ENCODE measurements around the gene GNB5.
A peak's percentile ranks its signal among the peaks of the same experiment; 100 is the strongest.
"Not testable (repeated sequence)": the region's sequence is repeated elsewhere in the genome, so short reads cannot be mapped to it uniquely, and the experiment has no call there.

The GNB5 gene

DNA sequence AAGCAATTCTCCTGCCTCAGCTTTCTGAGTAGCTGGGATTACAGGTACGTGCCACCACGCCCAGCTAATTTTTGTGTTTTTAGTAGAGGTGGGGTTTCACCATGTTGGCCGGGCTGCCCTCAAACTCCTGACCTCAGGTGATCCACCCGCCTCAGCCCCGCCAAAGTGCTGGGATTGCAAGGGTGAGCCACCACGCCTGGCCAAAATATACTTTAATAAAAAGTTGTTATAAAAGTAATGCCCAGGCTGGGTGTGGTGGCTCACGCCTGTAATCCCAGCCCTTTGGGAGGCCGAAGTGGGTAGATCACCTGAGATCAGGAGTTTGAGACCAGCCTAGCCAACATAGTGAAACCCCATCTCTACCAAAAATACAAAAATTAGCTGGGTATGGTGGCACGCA is 94.7 kb downstream of the GNB5 start:
- H2AFZ ChIP-seq (ENCODE audit: low read depth, low read length); DNase-seq: not testable (repeated sequence)

GRCh38 chr15:52095597-52096262 is 95.5 kb downstream of the GNB5 start:
- WGBS, result 47% methylated on average over 3 of the region's 4 CpGs
- no peak overlapping the region for H3K4me2 ChIP-seq (ENCODE audit: low read length, poor library complexity, severe bottlenecking)

More for the DNA sequence above, 94.7 kb downstream of the GNB5 start:
- H2BK5ac ChIP-seq (ENCODE audit: low read depth, low read length, poor library complexity, severe bottlenecking); H4K8ac ChIP-seq (ENCODE audit: low read length); H3K4ac ChIP-seq (ENCODE audit: low read depth in 1 of 2, low read length in 2 of 2); H3K36me3 ChIP-seq (ENCODE audit: control insufficient read depth in 1 of 2, insufficient read depth in 2 of 2, low read depth in 1 of 2, low read length in 2 of 2); H2BK120ac ChIP-seq (ENCODE audit: low read depth, low read length); H3K18ac ChIP-seq (ENCODE audit: low read depth in 1 of 2, low read length in 2 of 2); H3K9me3 ChIP-seq (ENCODE audit: control insufficient read depth, low read length); H3K14ac ChIP-seq (ENCODE audit: low read length in 2 of 2); H3K27ac ChIP-seq (ENCODE audit: low read length, poor library complexity, severe bottlenecking); H3K79me1 ChIP-seq (replicated peaks; ENCODE audit: low read length, poor library complexity, severe bottlenecking); H2BK12ac ChIP-seq (ENCODE audit: low read length in 2 of 2); H3K4me3 ChIP-seq (ENCODE audit: insufficient read depth in 1 of 2, low read depth in 1 of 2, low read length in 2 of 2); H2BK15ac ChIP-seq (ENCODE audit: low read depth, poor library complexity, severe bottlenecking); H3K4me2 ChIP-seq (ENCODE audit: low read length, poor library complexity, severe bottlenecking); H2AK5ac ChIP-seq (ENCODE audit: low read length, severe bottlenecking); H3K23ac ChIP-seq (ENCODE audit: low read length in 2 of 2); H3K27me3 ChIP-seq (ENCODE audit: control insufficient read depth in 1 of 2, insufficient read depth in 1 of 2, low read length in 2 of 2); H3K9ac ChIP-seq (ENCODE audit: low read length); H4K91ac ChIP-seq (ENCODE audit: low read length): not testable (repeated sequence)
- WGBS, result over 99% methylated on average over 8 of the region's 9 CpGs
- peaks cover 26% of the 10 kb centered on the region for H3K4me1 ChIP-seq (ENCODE audit: control insufficient read depth, insufficient read depth, low read depth, low read length)

GRCh38 chr15:52094811-52095584 is 96.2 kb downstream of the GNB5 start:
- no peak overlapping the region for H2BK5ac ChIP-seq (ENCODE audit: low read depth, low read length, poor library complexity, severe bottlenecking)
- H3K4me3 ChIP-seq (ENCODE audit: insufficient read depth in 1 of 2, low read depth in 1 of 2, low read length in 2 of 2), result peak overlapping the region in 1 of 2 experiments; percentile 13
- H3K14ac ChIP-seq (ENCODE audit: low read length in 2 of 2), result peak overlapping the region in 1 of 2 experiments; percentile 79
- H3K23ac ChIP-seq (ENCODE audit: low read length in 2 of 2), result no peak overlapping the region
- H3K18ac ChIP-seq (ENCODE audit: low read depth in 1 of 2, low read length in 2 of 2), result peak overlapping the region; percentile 23 to 44
- peak overlapping the region; percentile 9 for H3K27ac ChIP-seq (ENCODE audit: low read length, poor library complexity, severe bottlenecking)
- H3K4me2 ChIP-seq (ENCODE audit: low read length, poor library complexity, severe bottlenecking), result no peak overlapping the region
- no peaks in the 10 kb centered on the region for H3K36me3 ChIP-seq (ENCODE audit: control insufficient read depth in 1 of 2, insufficient read depth in 2 of 2, low read depth in 1 of 2, low read length in 2 of 2)
- H4K8ac ChIP-seq (ENCODE audit: low read length), result no peak overlapping the region
- peak overlapping the region; percentile 79 for H3K9ac ChIP-seq (ENCODE audit: low read length)
- peaks cover 3% of the 10 kb centered on the region for H3K9me3 ChIP-seq (ENCODE audit: control insufficient read depth, low read length)
- H2BK15ac ChIP-seq (ENCODE audit: low read depth, poor library complexity, severe bottlenecking), result no peak overlapping the region
- H3K4ac ChIP-seq (ENCODE audit: low read depth in 1 of 2, low read length in 2 of 2), result peak overlapping the region in 1 of 2 experiments; percentile 12
- WGBS, result 96% methylated on average over 12 of the region's 12 CpGs
- DNase-seq, result no peak
- H3K27me3 ChIP-seq (ENCODE audit: control insufficient read depth in 1 of 2, insufficient read depth in 1 of 2, low read length in 2 of 2), result no peaks in the 10 kb centered on the region
- H2AFZ ChIP-seq (ENCODE audit: low read depth, low read length), result no peak overlapping the region
- no peak overlapping the region for H2BK120ac ChIP-seq (ENCODE audit: low read depth, low read length)
- peak overlapping the region; percentile 7 to 83 for H2BK12ac ChIP-seq (ENCODE audit: low read length in 2 of 2)
- H2AK5ac ChIP-seq (ENCODE audit: low read length, severe bottlenecking), result peak overlapping the region; percentile 11
- peak overlapping the region; percentile 45 for H4K91ac ChIP-seq (ENCODE audit: low read length)
- H3K4me1 ChIP-seq (ENCODE audit: control insufficient read depth, insufficient read depth, low read depth, low read length), result peaks cover 21% of the 10 kb centered on the region
- H3K79me1 ChIP-seq (replicated peaks; ENCODE audit: low read length, poor library complexity, severe bottlenecking), result no peaks in the 10 kb centered on the region

More at GRCh38 chr15:52095597-52096262, 95.5 kb downstream of the GNB5 start:
- Histone ChIP-seq H2AK5ac (ENCODE audit: low read length, severe bottlenecking) (no peak overlapping the region), H3K23ac (ENCODE audit: low read length in 2 of 2) (no peak overlapping the region), H3K4ac (ENCODE audit: low read depth in 1 of 2, low read length in 2 of 2) (no peak overlapping the region), H3K4me1 (ENCODE audit: control insufficient read depth, insufficient read depth, low read depth, low read length) (peaks cover 22% of the 10 kb centered on the region), H2AFZ (ENCODE audit: low read depth, low read length) (no peak overlapping the region), H3K4me3 (ENCODE audit: insufficient read depth in 1 of 2, low read depth in 1 of 2, low read length in 2 of 2) (no peak overlapping the region), H2BK120ac (ENCODE audit: low read depth, low read length) (no peak overlapping the region), H3K14ac (ENCODE audit: low read length in 2 of 2) (no peak overlapping the region), H3K27me3 (ENCODE audit: control insufficient read depth in 1 of 2, insufficient read depth in 1 of 2, low read length in 2 of 2) (no peaks in the 10 kb centered on the region), H3K9ac (ENCODE audit: low read length) (peak overlapping the region; percentile 79), H3K36me3 (ENCODE audit: control insufficient read depth in 1 of 2, insufficient read depth in 2 of 2, low read depth in 1 of 2, low read length in 2 of 2) (no peaks in the 10 kb centered on the region), H2BK12ac (ENCODE audit: low read length in 2 of 2) (no peak overlapping the region), H3K9me3 (ENCODE audit: control insufficient read depth, low read length) (no peaks in the 10 kb centered on the region), H2BK15ac (ENCODE audit: low read depth, poor library complexity, severe bottlenecking) (no peak overlapping the region), H4K8ac (ENCODE audit: low read length) (no peak overlapping the region), H3K18ac (ENCODE audit: low read depth in 1 of 2, low read length in 2 of 2) (no peak overlapping the region), H4K91ac (ENCODE audit: low read length) (no peak overlapping the region), H3K27ac (ENCODE audit: low read length, poor library complexity, severe bottlenecking) (peak overlapping the region; percentile 9), H2BK5ac (ENCODE audit: low read depth, low read length, poor library complexity, severe bottlenecking) (no peak overlapping the region), H3K79me1 (replicated peaks; ENCODE audit: low read length, poor library complexity, severe bottlenecking) (no peaks in the 10 kb centered on the region)
- peak; percentile 85 for DNase-seq
